GM18517 (cell line): ENCODE measurements around the gene IL4.
A peak's percentile ranks its signal among the peaks of the same experiment; 100 is the strongest.
"Not testable (repeated sequence)": the region's sequence is repeated elsewhere in the genome, so short reads cannot be mapped to it uniquely, and the experiment has no call there.

Experiments used
- ATAC-seq: cut with Tn5 transposase; IDR thresholded peaks from one replicate; pipeline ENCODE4 v1.9.1; 2021; ENCODE audit warnings: mild to moderate bottlenecking, moderate library complexity; ENCODE audit not compliant: unreplicated experiment

The IL4 gene

DNA sequence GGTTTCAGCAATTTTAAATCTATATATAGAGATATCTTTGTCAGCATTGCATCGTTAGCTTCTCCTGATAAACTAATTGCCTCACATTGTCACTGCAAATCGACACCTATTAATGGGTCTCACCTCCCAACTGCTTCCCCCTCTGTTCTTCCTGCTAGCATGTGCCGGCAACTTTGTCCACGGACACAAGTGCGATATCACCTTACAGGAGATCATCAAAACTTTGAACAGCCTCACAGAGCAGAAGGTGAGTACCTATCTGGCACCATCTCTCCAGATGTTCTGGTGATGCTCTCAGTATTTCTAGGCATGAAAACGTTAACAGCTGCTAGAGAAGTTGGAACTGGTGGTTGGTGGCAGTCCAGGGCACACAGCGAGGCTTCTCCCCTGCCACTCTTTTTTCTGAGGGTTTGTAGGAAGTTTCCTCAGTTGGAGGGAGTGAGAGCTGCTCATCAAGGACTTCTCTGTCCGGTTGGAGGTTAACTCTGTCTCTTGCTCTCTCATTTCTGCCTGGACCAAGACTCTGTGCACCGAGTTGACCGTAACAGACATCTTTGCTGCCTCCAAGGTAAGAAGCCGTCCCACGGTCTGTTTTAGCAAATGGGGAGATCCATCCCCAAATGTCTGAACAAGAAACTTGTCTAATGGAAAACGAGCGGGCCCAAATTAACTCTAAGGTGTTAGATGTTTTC lies at the start of gene IL4:
Gene IL4, plus strand, starts transcription at position 51 of the 692 bp plus-strand sequence. Its CDS starts 62 bp downstream, at position 113.
- no peak for ATAC-seq

GRCh38 chr5:132627470-132627869 lies 46.3 kb upstream of the IL4 start:
- no peak for ATAC-seq

DNA sequence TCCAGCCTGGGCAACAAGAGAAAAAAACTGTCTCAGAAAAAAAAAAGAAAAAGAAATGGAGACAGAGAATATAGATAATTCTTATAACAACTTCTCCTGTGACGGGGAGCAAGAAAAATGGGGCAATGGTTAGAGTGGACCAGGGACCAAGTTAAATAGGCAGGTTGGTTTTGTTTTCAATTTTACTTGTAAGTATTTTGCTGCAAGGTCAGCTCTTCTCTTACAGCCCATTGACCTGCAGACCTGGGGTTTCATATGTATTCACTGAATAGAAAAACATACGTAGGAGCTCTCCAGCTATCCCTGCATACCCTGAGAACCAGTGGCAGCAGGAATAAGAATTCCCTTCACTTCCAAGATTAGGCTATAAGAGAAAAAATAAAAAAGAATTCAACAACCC lies 45.0 kb upstream of the IL4 start:
- no peak for ATAC-seq

DNA sequence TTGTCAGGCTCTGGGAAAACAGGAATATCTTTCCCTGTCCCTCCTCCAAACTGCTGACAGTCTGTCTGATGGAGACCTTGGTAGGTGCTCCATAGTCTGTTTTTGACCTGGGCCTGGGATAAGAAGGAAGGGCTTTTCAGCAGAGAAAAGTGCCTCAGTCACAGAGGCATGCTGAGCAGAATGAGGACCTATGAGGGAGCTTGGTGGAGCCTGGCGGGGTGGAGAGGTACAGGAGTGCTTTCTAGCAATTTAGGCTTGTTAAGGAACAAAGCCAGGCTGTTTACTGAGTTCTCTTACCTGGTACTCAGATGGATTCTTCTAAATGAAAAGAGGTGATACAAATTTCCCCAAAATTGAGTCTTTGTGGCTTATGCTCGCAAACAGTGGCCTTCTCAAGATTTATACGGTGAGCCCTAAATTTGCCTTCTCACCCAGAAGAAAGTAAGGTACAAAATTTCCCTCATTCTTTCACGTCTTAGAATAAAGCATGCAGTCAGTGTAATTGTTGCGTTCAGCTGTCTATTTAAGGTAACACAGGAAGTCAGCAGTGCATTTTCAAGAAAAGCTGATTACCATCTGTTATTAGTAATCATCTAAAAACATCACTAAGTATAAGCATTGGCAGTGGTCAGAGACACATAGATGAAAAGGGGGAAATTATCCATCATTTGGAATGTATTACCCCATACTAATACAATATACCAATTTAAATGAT lies 44.4 kb upstream of the IL4 start:
- ATAC-seq: peak; percentile 71

DNA sequence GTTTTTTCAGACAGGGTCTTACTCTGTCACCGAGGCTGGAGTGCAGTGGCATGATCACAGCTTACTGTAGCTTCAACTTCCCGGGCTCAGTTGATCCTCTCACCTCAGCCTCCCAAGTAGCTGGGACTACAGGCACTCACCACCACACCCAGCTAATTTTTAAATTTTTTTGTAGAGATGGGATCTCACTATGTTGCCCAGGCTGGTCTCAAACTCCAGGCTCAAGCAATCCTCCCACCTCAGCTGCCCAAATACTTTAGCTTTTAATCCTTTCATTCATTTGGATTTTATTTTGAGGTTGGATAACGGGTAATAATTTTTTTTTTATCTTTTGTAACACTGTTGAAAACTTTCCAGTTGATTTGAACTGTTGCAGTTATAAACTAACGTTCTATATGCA lies 40.2 kb upstream of the IL4 start:
- not testable (repeated sequence) for ATAC-seq

GRCh38 chr5:132635873-132636272 lies 37.9 kb upstream of the IL4 start:
- ATAC-seq: peak; percentile 49

DNA sequence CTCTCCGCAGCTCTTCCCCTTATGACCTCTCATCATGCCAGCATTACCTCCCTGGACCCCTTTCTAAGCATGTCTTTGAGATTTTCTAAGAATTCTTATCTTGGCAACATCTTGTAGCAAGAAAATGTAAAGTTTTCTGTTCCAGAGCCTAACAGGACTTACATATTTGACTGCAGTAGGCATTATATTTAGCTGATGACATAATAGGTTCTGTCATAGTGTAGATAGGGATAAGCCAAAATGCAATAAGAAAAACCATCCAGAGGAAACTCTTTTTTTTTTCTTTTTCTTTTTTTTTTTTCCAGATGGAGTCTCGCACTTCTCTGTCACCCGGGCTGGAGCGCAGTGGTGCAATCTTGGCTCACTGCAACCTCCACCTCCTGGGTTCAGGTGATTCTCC lies 36.5 kb upstream of the IL4 start:
- ATAC-seq: no peak

DNA sequence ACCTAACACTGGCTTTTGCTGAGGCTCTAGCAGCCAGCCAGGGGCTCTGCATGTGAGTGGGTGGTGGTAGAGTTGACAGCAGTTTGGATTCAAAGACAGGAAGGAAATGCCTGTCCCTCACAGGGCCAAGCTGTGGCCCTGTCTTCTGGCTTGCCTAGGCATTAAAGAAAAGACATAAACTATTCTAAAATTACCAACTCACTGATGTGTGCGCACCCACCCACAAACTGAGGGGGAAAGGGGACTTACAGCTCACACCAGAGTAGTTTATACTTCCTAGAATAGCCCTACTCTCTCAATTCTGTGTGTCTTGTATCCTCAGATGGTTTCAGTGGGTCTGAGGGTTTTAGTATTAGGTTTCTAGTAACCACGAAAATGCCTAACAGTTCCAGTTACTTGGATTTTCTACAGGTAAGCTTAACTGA lies 34.1 kb upstream of the IL4 start:
- peak; percentile 71 for ATAC-seq

DNA sequence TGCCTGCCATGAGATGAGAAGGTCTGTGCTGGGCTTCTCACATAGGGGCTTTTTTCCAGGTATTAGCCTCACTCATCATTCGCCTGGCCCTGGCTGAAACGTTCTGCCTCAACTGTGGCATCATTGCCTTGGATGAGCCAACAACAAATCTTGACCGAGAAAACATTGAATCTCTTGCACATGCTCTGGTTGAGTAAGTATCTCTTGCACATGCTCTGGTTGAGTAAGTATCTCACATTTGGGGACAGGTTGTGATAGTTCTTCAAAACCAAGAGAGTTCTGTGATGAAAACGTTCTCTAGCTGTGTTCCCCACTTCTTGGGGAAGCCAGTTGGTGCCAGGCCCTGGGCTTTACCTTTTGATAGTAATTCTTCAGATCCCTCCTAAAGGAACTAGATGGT lies 33.2 kb upstream of the IL4 start:
- no peak for ATAC-seq

DNA sequence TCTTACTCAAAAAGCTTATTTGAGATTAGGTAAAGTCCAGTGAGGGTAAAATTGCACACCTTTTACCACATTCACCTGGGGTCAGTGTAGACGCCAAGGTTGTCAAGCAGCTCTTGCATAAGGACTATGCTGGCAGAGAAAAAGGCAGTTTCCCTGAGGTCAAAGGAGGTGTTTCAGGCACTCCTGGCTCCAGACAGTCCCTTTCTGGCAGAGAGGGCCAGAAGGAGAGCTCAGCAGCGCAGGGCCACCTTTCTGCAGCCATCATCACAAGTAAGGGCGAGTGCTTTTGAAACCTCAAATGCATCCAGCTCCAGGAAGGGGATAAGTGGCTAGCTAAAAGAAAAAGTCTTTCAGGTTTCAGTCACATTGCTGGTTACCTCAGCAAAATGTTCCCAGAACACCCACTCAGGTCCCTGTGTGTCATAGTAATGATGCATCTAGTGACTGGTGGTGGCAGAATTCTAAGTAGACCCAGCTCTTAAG lies 32.5 kb upstream of the IL4 start:
- peak; percentile 31 for ATAC-seq

GRCh38 chr5:132641841-132642240 lies 31.9 kb upstream of the IL4 start:
- no peak for ATAC-seq

- no peak for ATAC-seq
These were observed 29.6 kb upstream of the IL4 start for GRCh38 chr5:132644177-132644576.

DNA sequence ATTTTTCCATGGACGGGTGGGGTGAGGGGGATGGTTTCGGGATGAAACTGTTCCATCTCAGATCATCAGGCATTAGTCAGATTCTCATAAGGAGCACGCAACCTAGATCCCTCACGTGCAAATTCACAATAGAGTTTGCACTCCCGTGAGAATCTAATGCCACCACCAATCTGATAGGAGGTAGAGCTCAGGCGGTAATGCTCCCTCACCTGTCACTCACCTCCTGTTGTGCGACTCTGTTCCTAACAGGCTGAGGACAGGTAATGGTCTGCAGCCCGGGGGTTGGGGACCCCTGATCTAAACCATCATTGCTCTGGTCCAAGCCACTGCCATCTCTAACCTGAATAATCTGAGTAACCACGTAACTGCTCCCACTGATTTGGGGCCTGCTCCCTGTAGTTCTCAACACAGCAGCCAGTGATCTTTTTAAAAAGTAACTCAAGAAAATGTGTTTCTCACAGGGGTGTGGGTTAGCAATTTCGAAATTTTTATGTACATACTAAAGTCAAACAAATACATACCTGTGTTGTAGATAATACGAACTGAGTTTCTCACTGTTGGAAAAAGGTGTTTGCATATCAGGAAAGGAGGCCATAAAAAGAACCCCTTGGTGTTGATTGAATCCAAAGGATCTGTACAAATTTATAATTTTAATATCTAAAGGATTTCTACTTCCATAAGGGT lies 27.1 kb upstream of the IL4 start:
- no peak for ATAC-seq

GRCh38 chr5:132647473-132647872 lies 26.3 kb upstream of the IL4 start:
- no peak for ATAC-seq

DNA sequence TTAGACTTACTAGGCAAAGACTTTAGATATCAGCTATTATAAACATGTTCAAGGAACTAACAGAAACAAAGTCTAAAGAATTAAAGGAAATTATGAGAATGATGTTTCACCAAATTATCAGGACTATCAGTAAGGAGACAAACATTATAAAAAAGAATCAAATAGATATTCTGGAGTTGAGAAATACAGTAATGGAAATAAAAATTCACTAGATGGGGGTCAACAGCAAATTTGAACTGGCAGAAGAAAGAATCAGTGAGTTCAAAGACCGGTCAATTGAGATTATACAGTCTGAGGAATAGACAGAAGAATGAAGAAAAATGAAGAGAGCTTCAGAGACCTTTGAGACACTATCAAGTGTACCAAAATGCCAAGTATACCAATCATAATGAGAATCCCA lies 25.4 kb upstream of the IL4 start:
- no peak for ATAC-seq

GRCh38 chr5:132651838-132652469 lies 21.8 kb upstream of the IL4 start:
- ATAC-seq: no peak

DNA sequence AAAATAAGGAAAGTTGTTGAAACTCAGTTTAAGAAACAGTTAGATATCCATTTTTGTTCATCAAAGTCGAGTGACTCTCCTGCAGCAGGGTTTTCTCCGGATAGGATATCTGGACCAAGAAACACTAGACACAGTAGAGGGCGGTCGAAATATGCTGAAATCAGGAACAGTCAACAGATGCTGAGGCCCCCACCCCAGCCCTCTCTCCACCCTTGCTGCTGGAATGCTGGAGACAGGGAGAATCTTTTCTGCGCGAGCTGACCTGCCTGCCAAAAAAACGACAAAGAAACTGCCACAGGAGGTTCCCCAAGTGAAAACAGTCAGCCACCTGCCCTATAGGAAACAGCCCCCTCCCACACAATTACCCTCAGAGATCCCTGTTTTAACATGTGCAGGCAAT lies 20.1 kb upstream of the IL4 start:
- no peak for ATAC-seq

- no peak for ATAC-seq
These were observed 17.7 kb upstream of the IL4 start for GRCh38 chr5:132655821-132656773.

DNA sequence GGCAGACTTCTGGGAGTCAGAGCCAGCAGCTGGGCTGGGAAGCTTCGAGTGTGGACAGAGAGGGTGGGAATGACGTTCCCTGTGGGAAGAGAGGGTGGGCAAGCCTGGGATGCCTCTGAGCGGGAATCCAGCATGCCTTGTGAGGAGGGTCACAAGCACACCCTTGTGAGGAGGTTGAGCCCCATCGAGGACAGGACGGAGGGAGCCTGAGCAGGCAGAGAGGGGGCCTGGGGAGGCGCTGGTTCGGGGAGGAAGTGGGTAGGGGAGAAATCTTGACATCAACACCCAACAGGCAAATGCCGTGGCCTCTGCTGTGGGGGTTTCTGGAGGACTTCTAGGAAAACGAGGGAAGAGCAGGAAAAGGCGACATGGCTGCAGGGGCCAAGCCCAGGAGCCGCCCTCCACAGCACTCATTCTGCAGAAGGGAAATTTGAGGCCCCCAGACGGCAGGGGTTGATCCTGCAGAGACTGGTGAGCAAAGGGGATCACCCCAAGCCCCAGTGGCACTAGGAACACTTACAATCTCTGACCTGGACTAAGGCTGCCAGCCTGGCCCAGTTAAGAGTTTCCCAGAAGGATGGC lies 16.9 kb upstream of the IL4 start:
- no peak for ATAC-seq
